Head of caudate nucleus (tissue), 42 donors: ENCODE measurements around the gene SCGB3A2.
"Not testable (repeated sequence)": the region's sequence is repeated elsewhere in the genome, so short reads cannot be mapped to it uniquely, and the experiment has no call there.

ENCODE experiments used
- DNase-seq, 42 donors: peaks; one replicate each; pipeline versions ENCODE4 v3.0.0 to v3.0.0-alpha.2; 2020 to 2021; ENCODE audit warnings: mixed read lengths in 7 of 42
- intact Hi-C: fragments of 100-400 bp; cut with DNase I; formaldehyde crosslinking; loops from one replicate; pipeline ENCODE4 v1.15.0; 2022

The SCGB3A2 gene

GRCh38 chr5:147859962-147860640 lies 18.4 kb upstream of the SCGB3A2 start:
- intact Hi-C loops: no loop called here
- DNase-seq: no peak

GRCh38 chr5:147860641-147861025 lies 17.9 kb upstream of the SCGB3A2 start:
- intact Hi-C loops: no loop called here
- DNase-seq: no peak

- intact Hi-C loops: no loop called here
- no peak for DNase-seq
Observed at GRCh38 chr5:147863454-147864158, 14.9 kb upstream of the SCGB3A2 start.

DNA sequence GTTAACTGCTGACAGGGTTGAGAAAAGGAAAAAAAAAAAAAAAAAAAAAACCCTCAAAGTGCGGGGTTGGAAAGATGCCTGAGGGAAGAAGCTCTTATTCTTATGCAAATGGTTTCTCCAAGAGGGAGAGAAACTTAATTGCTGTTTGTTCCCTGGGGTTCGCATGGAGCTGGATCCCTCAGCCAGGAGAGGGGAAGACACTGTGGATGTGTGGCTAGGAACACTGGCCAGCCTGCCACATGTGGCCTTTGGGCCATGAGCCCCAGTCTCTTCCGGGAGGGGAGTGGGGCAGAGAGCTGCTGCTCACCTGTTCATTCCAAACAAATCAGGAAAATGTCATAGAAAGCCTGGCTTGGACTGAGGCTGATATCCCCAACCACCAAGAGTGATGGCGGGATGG lies 9.4 kb upstream of the SCGB3A2 start:
- intact Hi-C loops: no loop called here
- DNase-seq: no peak

- intact Hi-C loops, DNase-seq: not testable (repeated sequence)
Observed at GRCh38 chr5:147869892-147870291, 8.6 kb upstream of the SCGB3A2 start.

DNA sequence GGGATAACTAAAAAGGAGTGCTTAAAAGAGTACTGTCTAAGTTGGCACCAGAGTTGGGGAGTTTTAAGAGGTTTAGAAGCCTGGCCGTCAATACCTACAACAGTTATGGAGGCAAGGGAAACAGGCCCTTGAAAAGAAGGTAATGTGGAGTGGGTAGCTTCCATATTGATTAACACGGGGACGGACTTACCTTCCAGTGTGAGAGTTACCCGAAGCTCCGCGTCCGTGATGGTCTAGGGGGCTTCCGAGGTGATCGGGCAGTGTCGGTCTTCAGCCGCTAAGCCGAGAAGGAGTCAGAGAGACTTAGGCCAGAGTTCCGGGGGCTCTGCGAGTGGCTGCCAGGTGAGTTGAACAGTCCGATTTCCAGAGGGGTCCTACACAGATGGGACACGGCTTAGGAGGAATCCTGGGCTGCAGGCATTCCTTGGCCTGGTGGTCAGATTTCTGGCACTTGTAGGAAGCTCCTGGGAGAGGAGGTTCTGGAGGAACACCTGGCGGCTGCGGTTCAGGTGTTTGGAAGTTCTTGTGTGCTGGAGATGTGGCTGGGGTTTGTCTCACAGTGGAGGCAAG lies 6.4 kb upstream of the SCGB3A2 start:
- intact Hi-C loops, DNase-seq: not testable (repeated sequence)

DNA sequence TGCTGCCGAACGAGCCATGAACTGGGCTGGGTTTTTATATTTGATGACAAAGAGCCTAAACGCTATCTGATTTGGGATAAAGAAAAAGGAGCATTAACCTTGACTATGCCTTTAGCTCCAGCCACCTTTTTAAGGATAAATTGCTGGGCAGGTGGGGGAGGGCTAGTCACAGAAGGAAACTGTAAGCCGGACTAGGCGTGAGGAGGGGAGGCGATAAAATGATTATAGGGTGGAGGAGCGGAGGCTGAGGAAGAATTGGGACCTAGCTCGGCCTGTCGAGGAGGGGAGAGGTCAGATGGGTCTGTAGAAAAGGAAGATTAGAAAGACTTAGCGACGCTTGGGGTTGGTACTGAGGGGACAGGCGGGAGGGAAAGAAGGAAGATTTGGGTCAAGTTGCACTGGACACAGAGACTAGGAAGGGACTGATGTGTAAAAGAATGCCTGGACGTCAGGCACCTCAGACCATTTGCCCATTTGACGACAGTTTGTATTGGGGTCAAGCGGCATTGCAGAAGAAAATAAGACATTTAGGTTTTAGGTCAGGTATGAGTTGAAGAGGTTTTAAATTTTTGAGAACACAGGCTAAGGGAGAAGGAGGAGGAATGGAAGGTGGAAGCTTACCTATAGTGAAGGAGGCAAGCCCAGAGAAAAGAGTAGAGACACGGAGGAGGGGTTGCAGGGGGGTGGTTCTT lies 5.6 kb upstream of the SCGB3A2 start:
- DNase-seq, intact Hi-C loops: not testable (repeated sequence)

GRCh38 chr5:147874118-147874875 lies 4.2 kb upstream of the SCGB3A2 start:
- DNase-seq, intact Hi-C loops: not testable (repeated sequence)

GRCh38 chr5:147874910-147875367 lies 3.6 kb upstream of the SCGB3A2 start:
- intact Hi-C loops: no loop called here
- no peak for DNase-seq

DNA sequence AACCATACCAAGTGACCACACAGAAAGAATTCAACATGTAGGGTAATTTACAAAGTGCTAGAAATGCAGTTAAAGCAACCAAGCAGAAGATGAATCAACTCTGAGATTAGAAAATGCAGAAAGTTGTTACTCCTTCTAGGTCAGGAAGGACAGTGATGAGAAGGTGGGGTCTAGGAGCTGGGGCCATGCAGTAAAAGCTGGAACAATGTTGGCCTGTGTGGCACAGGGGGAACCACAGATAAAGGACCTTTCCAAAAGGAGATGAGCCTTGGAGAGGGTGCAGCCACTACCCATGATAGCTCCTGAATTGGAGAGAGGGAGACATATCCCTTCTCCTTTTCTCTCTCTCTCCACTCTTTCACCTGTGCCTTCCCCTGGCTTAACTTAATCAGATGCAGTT lies 2.4 kb upstream of the SCGB3A2 start:
- no peak for DNase-seq
- intact Hi-C loops: no loop called here

DNA sequence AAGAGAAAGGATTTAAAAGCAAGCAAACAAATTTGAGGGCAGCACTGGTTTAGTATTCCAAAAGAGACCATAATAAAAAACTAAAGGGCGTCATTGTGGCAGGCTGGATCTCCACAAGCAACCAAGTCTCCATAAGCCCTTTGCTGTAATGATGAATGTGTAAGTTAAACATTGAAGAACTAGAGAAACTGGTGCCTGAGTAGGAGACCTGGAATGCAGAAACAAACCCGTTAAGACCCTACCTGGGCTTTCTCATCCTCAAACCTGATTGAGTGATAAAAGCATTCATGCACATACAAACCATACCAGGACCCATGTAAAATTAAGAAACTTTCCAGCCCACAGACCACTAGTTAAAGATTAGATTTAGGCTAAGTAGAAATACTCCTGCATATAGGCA lies 1.9 kb upstream of the SCGB3A2 start:
- DNase-seq: no peak
- intact Hi-C loops: no loop called here

DNA sequence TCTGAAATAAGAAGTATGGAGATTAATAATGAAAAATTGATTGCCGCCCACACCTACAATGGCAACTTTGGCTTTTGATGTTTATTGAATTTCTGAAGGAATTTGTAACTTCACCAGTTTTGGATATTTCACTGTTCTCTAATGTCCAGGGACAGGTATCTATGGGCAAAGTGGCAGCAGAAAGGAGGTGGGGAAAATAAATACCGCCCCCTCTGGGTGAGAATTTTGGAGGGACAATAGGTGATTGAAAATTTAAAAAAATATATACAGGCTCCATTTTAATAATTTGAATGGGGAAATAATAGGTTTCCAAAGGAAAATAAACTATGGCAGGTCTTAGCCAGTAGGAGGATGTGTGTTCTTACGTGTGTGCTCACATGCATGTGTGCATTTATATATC lies 1.3 kb downstream of the SCGB3A2 start:
- DNase-seq: no peak
- intact Hi-C loops: no loop called here

- intact Hi-C loops: no loop called here
- DNase-seq: no peak
Observed at GRCh38 chr5:147880487-147880886, 2.0 kb downstream of the SCGB3A2 start.

DNA sequence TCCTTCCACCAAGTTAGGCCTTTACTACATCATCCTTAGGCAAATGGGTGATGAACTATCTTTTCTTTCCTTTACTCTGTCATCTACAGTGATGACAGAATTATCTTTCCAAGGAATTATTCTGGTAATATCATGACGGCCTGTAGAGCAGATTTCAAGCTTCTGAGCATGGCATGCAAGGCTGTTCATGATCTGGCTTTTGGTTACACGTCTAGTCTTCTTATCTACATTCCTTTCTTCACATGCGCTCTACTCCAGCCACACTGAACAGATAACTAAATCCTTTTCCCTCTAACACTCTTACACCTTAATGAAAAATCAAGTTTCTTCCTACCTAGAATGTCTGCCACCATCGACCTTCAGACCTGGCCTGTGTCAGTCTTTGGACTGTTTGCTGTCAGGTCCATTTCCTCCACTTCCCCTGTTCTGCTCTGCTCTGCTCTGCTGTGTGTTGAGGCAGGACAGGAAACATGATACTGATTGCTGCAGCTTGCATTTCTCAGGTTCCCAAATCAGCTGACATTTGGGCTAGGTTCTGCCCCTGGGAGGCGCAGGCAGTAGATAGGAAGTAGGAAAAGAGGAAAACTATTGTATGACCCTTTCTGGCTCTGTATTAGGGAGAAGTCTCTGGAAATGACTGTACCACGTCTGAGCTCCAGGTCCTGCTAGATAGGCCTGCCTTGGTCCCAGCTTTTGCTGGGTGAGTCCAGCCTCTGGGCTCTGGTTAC lies 4.2 kb downstream of the SCGB3A2 start:
- no peak for DNase-seq
- intact Hi-C loops: no loop called here

DNA sequence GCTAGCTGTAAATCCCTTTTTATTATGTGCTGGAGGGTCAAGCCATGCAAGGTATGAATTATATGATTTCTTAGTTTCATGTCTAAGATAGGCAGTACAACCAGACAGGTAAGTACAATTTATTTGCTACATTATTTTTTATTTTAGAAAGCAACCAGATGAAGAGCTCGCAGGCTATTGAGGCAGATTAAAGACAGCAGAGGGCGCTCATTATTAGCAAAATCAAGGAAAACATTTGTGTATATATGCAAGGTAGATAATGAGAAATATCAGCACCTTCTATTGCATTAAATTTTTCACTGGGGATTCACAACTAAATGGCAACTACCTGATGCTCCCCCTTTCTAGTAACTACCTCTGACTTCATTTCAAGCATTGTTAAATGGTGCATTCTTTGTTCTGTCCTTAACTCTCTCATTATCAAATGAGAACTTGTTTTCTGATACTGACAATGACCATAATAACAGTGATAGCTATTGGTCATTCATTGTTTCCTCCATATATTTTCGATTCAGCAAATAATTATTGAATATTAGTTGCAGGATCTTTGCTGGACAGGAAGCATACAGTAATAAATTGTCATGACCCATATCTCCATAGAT lies 8.6 kb downstream of the SCGB3A2 start:
- peak in 9 of 42 donors; percentile 7 to 46 (median 13) for DNase-seq
- intact Hi-C loops: loop anchor here (5.0 kb wide), 1 partner anchor 45 kb away; no protein-coding TSS in a partner anchor

DNA sequence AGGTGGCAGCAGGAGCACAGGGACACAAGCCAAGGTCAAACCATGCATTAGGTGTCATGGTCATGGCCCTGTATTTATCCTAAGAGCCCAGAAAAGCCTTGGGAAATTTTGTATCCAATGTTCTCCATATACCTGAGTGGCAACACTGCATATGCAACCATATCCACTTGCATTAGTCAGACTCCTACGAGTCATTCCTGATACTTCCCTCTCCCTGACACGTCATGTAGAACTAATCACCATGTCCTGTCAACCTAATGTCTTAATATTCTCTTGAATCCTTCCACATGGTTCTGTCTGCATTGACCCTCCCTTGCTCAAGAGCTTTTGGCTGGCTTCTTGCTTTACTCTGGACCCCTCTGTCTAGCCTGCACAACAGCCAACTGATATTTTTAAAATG lies 9.4 kb downstream of the SCGB3A2 start:
- intact Hi-C loops: loop anchor here (5.0 kb wide), 1 partner anchor 44 kb away; no protein-coding TSS in a partner anchor
- DNase-seq: no peak

DNA sequence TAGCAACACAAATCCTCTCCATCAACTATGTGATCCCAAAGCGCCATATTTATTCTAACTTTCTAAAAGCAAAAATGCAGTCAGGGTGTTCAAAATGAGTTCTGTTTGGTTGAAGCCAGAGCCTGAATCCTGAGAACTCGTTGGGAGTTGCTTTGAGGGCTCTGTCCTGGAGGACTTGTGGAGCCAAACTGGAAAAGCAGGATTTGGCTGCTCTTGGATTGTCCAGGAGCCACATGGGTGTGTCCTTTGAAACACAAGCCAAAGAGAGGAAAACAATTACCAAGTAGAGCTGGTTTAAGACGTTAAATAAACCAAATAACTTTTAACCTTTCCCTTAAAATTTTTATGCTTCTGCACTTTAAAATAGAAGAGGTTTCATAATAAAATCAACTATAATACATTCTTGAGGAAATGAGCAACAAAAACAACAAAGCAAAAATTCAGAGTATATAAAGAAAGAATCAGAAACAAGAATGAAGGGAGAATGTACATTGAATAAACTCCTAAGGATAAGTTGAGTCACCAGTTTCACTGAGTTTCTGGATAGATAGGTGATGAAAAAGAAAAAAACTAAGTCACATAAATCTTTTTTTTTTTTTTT lies 14.3 kb downstream of the SCGB3A2 start:
- no peak for DNase-seq
- intact Hi-C loops: no loop called here

- no peak for DNase-seq
- intact Hi-C loops: no loop called here
Observed at GRCh38 chr5:147893820-147894219, 15.3 kb downstream of the SCGB3A2 start.
